GM23248 (cell line): ENCODE data around the gene DEDD. TPM values are rescaled to one million over a fixed set of nuclear protein-coding genes. Genes with fewer than 3 reads are reported as not detected.
"Not testable (repeated sequence)": the region's sequence is repeated elsewhere in the genome, so short reads cannot be mapped to it uniquely, and the experiment has no call there.

ENCODE experiments used
- DNase-seq: peaks from one replicate; pipeline ENCODE4 v3.0.0-alpha.2; 2015
- H2AFZ ChIP-seq: fragments of 200-600 bp; sonication (generic); 2 replicates; pipeline ENCODE4 v1.6.1; 2016; ENCODE audit warnings: antibody characterized with exemption
- H3F3A ChIP-seq: fragments of 200-600 bp; sonication (generic); 2 replicates; pipeline ENCODE4 v1.6.1; 2016; ENCODE audit warnings: mild to moderate bottlenecking, antibody characterized with exemption, mixed run types; ENCODE audit not compliant: insufficient read depth
- H3K27ac ChIP-seq: fragments of 200-600 bp; sonication (generic); 2 replicates; pipeline ENCODE4 v1.5.1; 2016; ENCODE audit warnings: mild to moderate bottlenecking
- H3K27me3 ChIP-seq: fragments of 200-600 bp; sonication (generic); replicated peaks from 2 replicates; pipeline ENCODE4 v1.6.1; 2016; ENCODE audit warnings: mild to moderate bottlenecking; ENCODE audit not compliant: insufficient read depth
- H3K36me3 ChIP-seq: fragments of 200-600 bp; sonication (generic); 2 replicates; pipeline ENCODE4 v1.6.1; 2016; ENCODE audit warnings: low read depth, mild to moderate bottlenecking
- H3K4me1 ChIP-seq: fragments of 200-600 bp; sonication (generic); 2 replicates; pipeline ENCODE4 v1.6.1; 2016; ENCODE audit warnings: mild to moderate bottlenecking; ENCODE audit not compliant: insufficient read depth
- H3K4me2 ChIP-seq: fragments of 200-600 bp; sonication (generic); one replicate; pipeline ENCODE4 v1.6.1; 2016; ENCODE audit warnings: mild to moderate bottlenecking; ENCODE audit not compliant: unreplicated experiment
- H3K4me3 ChIP-seq: fragments of 200-600 bp; sonication (generic); 2 replicates; pipeline ENCODE4 v1.5.1; 2016; ENCODE audit warnings: mild to moderate bottlenecking
- H3K79me2 ChIP-seq: fragments of 200-600 bp; sonication (generic); 2 replicates; pipeline ENCODE4 v1.6.1; 2016; ENCODE audit warnings: mild to moderate bottlenecking; ENCODE audit not compliant: insufficient read depth
- H3K9ac ChIP-seq: fragments of 200-600 bp; sonication (generic); 2 replicates; pipeline ENCODE4 v1.6.1; 2016; ENCODE audit warnings: mild to moderate bottlenecking
- H3K9me2 ChIP-seq: fragments of 200-600 bp; sonication (generic); 2 replicates; pipeline ENCODE4 v1.6.1; 2016; ENCODE audit warnings: mixed run types, mild to moderate bottlenecking, moderate library complexity; ENCODE audit not compliant: insufficient read depth
- H3K9me3 ChIP-seq: fragments of 200-600 bp; sonication (generic); one replicate; pipeline ENCODE4 v1.6.1; 2017; ENCODE audit warnings: low read depth
- H4K20me1 ChIP-seq: fragments of 200-600 bp; sonication (generic); 2 replicates; pipeline ENCODE4 v1.6.0; 2016; ENCODE audit not compliant: insufficient read depth
- EZH2 ChIP-seq: fragments of 200-600 bp; sonication (generic); IDR thresholded peaks from 2 replicates; pipeline ENCODE4 v1.6.1; 2018; ENCODE audit warnings: antibody characterized with exemption, mild to moderate bottlenecking; ENCODE audit not compliant: insufficient read depth, poor library complexity, severe bottlenecking
- EZH2phosphoT487 ChIP-seq: fragments of 200-600 bp; sonication (generic); IDR thresholded peaks from 2 replicates; pipeline ENCODE4 v1.6.1; 2018; ENCODE audit warnings: antibody characterized with exemption, moderate library complexity, mild to moderate bottlenecking, low read depth; ENCODE audit not compliant: insufficient read depth
- WGBS, 2 experiments: methylation state at CpG; one replicate each; pipeline ENCODE4 v1.1.6; 2015 to 2017; ENCODE audit warnings: low lambda C conversion rate in 2 of 2, low coverage in 1 of 2; ENCODE audit errors: missing lambda C conversion rate in 2 of 2; 5-methylcytosine and 5-hydroxymethylcytosine counted together
- in situ Hi-C: fragments of 300-500 bp; cut with MboI; formaldehyde crosslinking; loops from 2 replicates; pipeline ENCODE4 v1.15.0; 2020
- polyA plus RNA-seq: library from polyadenylated mRNA; unstranded; fragments of >200 nt; fragmentation: Nextera tagmentation; extraction: Ambion mirVana; gene quantifications from 2 replicates; pipeline ENCODE4 v1.2.1, GENCODE V29; 2016
- total RNA-seq: library from RNA; depleted of rRNA; stranded (reverse); fragments of >200 nt; shearing (Covaris generic); gene quantifications from 2 replicates; pipeline ENCODE4 v1.2.3, GENCODE V29; 2014

DEDD gene
- total and polyA plus RNA-seq, 2 experiments from 2014 or later: 36.7 to 37.8 TPM

DNA sequence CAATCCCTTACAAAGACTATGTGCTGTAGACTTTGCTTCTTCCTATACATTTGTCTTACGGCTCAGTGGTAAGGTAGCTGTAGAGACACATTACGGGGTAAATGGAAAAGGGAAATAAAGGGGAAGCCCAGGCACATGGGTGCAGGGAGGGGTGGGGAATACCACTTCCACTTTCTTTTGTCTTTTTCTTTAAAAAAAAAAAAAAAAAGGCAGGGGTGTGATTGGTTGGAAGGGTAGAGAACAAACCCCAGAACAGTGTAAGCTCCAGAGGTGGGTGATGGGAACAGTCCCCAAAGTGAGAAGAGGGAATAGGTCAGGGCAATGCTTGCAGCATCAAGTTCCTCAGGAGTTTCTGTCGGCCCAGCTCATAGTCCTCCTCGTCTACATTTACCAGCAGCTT is 10.6 kb downstream of the DEDD start:
- Histone ChIP-seq H3K4me3 (no peak overlapping the region), H3K4me2 (no peak overlapping the region), H3K79me2 (peaks cover 81% of the 10 kb centered on the region), H3K36me3 (peaks cover 32% of the 10 kb centered on the region; the same call in 1 of the 2 replicates), H3F3A (peaks cover 43% of the 10 kb centered on the region), H3K9ac (no peak overlapping the region), H3K27me3 (no peaks in the 10 kb centered on the region), H3K27ac (no peak overlapping the region), H3K4me1 (peaks cover 19% of the 10 kb centered on the region), H3K9me2 (no peaks in the 10 kb centered on the region), H4K20me1 (no peaks in the 10 kb centered on the region), H2AFZ (no peak overlapping the region), H3K9me3 (no peaks in the 10 kb centered on the region)
- no peak for DNase-seq
- in situ Hi-C loops: no loop called here
- TF ChIP-seq EZH2: no peak
- TF ChIP-seq EZH2phosphoT487: no peak
- 81 to 94% methylated on average over 4 of the region's 4 CpGs for WGBS, 2 experiments

GRCh38 chr1:161121042-161121650 is 11.3 kb downstream of the DEDD start:
- Histone ChIP-seq H3K36me3 (peaks cover 30% of the 10 kb centered on the region; the same call in 1 of the 2 replicates), H3K4me3 (no peak overlapping the region), H3K9me3 (no peaks in the 10 kb centered on the region), H3K4me2 (no peak overlapping the region), H3F3A (peaks cover 43% of the 10 kb centered on the region), H3K79me2 (peaks cover 81% of the 10 kb centered on the region), H3K27me3 (no peaks in the 10 kb centered on the region), H3K9ac (no peak overlapping the region), H2AFZ (no peak overlapping the region), H4K20me1 (no peaks in the 10 kb centered on the region), H3K27ac (no peak overlapping the region), H3K4me1 (peaks cover 25% of the 10 kb centered on the region), H3K9me2 (no peaks in the 10 kb centered on the region)
- no peak for DNase-seq
- in situ Hi-C loops: no loop called here
- TF ChIP-seq EZH2 (no peak), EZH2phosphoT487 (no peak)
- 93 to 95% methylated on average over 3 of the region's 3 CpGs for WGBS, 2 experiments

DNA sequence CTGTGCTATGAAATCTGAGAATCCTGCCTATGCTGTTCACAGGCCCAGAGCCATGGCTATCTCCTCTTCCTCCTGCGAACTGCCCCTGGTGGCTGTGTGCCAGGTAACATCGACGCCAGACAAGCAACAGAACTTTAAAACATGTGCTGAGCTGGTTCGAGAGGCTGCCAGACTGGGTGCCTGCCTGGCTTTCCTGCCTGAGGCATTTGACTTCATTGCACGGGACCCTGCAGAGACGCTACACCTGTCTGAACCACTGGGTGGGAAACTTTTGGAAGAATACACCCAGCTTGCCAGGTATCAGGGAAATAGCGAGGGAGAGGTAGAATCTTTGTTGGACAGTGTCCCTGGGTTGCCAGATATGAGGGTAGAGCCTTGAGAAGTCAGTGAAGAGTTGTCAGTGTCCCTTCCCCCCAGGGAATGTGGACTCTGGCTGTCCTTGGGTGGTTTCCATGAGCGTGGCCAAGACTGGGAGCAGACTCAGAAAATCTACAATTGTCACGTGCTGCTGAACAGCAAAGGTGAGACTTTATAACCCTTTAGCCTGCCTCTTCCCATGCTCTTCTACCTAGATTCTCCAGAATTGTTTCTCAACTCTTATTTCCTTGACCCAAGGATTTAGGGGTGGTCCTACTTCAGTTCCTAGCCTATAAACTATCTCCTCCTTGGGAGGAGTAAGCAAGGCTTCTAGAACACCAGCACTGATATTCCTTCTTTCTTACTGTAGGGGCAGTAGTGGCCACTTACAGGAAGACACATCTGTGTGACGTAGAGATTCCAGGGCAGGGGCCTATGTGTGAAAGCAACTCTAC is 13.2 kb downstream of the DEDD start:
- Histone ChIP-seq H3K79me2 (peaks cover 81% of the 10 kb centered on the region), H3K9ac (peak overlapping the region; percentile 99), H3K9me3 (no peaks in the 10 kb centered on the region), H3F3A (peaks cover 42% of the 10 kb centered on the region), H3K27ac (peak overlapping the region; percentile 95), H3K9me2 (no peaks in the 10 kb centered on the region), H3K36me3 (peaks cover 30% of the 10 kb centered on the region; the same call in 1 of the 2 replicates), H3K4me3 (peak overlapping the region; percentile 97), H4K20me1 (no peaks in the 10 kb centered on the region), H2AFZ (no peak overlapping the region; the same call in 1 of the 2 replicates), H3K27me3 (no peaks in the 10 kb centered on the region), H3K4me2 (peak overlapping the region; percentile 91), H3K4me1 (peaks cover 43% of the 10 kb centered on the region)
- 42 to 43% methylated on average over 10 of the region's 10 CpGs for WGBS, 2 experiments
- in situ Hi-C loops: no loop called here
- peak; percentile 86 for DNase-seq
- TF ChIP-seq EZH2phosphoT487 (no peak), EZH2 (no peak)

- Histone ChIP-seq H2AFZ (peak within 1 kb of the TSS; percentile 88), H3F3A (peaks cover 41% of the 10 kb centered on the region), H3K9me2 (no peaks in the 10 kb centered on the region), H3K4me3 (peak within 1 kb of the TSS; percentile 97), H3K79me2 (peaks cover 91% of the 10 kb centered on the region), H3K4me1 (peaks cover 45% of the 10 kb centered on the region), H3K27ac (peak within 1 kb of the TSS; percentile 95), H3K27me3 (no peaks in the 10 kb centered on the region), H3K9me3 (no peaks in the 10 kb centered on the region), H4K20me1 (no peaks in the 10 kb centered on the region), H3K4me2 (peak within 1 kb of the TSS; percentile 91), H3K9ac (peak within 1 kb of the TSS; percentile 99), H3K36me3 (peaks cover 28% of the 10 kb centered on the region; the same call in 1 of the 2 replicates)
- WGBS, 2 experiments: 1% methylated on average over 49 to 58 of the region's 58 CpGs
- in situ Hi-C loops: no loop called here
- peak; percentile 97 for DNase-seq
- TF ChIP-seq EZH2phosphoT487 (no peak), EZH2 (no peak)
These were observed 14.5 kb downstream of the DEDD start, which contains the start of the genes NIT1 and PFDN2 for GRCh38 chr1:161117759-161118581. Gene NIT1 (plus strand): TSS chr1:161118105. CDS start chr1:161118177, 72 bp downstream. Gene PFDN2 (minus strand): TSS chr1:161118037. CDS start chr1:161118026, 11 bp downstream.

DNA sequence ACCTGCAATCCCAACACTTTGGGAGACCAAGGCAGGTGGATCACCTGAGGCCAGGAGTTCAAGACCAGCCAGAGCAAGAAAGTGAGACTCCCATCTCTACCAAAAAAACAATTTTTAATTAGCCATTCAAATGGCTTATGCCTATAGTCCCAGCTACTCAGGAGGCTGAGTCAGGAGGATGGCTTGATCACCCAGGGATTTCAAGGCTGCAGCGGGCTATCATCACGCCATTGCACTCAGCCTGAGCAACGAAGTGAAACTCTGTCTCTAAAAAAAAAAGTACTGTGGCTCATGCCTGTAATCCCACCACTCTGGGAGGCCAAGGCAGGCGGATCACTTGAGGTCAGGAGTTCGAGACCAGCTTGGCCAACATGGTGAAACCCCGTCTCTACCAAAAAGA is 16.5 kb downstream of the DEDD start:
- Histone ChIP-seq H3K27ac (peak overlapping the region; percentile 64), H3K79me2 (peaks cover 93% of the 10 kb centered on the region), H3K4me1 (peaks cover 45% of the 10 kb centered on the region), H3F3A (peaks cover 25% of the 10 kb centered on the region), H3K4me2 (peak overlapping the region; percentile 37)
- H3K36me3 ChIP-seq, DNase-seq, H3K9me2 ChIP-seq, H3K9me3 ChIP-seq, H2AFZ ChIP-seq, H3K4me3 ChIP-seq, H3K27me3 ChIP-seq, H3K9ac ChIP-seq, H4K20me1 ChIP-seq, in situ Hi-C loops: not testable (repeated sequence)
- WGBS, 2 experiments: 89 to 93% methylated on average over 6 of the region's 6 CpGs
